Glomerular visceral epithelial cell (primary cell): Measurements from ENCODE around the gene ZNF723.
"Not testable (repeated sequence)": the region's sequence is repeated elsewhere in the genome, so short reads cannot be mapped to it uniquely, and the experiment has no call there.

ENCODE experiments used
- DNase-seq: peaks from one replicate; pipeline ENCODE4 v3.0.0-alpha.2; 2016; ENCODE audit errors: extremely low spot score

The ZNF723 gene

GRCh38 chr19:22832031-22832762 is at the start of gene ZNF723:
TSS of gene ZNF723 (plus strand) at chr19:22832291. CDS start at chr19:22832380, 89 bp downstream.
- no peak for DNase-seq

- DNase-seq = no peak
Observed at GRCh38 chr19:22783651-22784410, 48.3 kb upstream of the ZNF723 start, which contains the start of gene ZNF99. TSS of gene ZNF99 (minus strand) at chr19:22784151. CDS start at chr19:22784016, 135 bp downstream.

GRCh38 chr19:22792863-22793262 is 39.2 kb upstream of the ZNF723 start:
- not testable (repeated sequence) for DNase-seq

DNA sequence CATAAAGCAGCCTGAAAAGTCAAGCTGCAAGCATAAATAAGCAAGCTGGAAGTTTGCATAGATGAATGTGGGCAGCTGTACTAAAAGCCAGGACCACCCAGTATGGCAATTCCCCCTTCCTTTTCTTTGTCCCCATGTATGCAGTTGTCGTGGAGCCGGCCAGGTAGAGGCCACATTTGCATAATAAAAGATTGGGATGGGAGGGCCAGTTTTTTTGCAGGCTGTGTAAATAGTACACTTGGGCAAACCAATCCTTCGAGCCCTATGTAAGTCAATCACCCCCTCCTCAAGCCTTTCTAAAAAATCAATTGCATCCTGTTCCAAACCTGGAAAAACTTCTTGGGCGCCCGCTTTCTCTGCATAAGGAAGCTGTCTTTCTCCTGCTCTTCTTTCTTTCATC is 35.1 kb upstream of the ZNF723 start:
- no peak for DNase-seq

DNA sequence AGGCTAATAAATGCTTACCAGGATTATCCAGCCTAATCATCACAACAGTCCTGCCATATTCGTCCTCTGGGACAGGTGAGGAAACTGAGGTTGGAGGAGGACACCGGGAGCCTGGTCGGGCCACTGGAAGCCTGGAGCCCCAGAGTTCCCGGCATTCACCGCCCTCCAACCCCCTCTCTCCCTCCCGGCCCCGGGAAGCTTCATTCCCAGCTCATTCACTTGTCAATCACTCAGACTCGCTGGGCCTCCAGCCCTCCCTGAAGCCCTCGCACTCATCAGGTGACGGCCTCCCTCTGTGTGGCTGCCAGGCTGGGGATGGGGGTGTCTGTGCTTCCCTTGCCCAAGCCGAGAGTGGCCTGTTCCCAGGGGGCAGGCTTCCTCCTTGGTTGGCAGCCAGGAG is 25.7 kb upstream of the ZNF723 start:
- no peak for DNase-seq

DNA sequence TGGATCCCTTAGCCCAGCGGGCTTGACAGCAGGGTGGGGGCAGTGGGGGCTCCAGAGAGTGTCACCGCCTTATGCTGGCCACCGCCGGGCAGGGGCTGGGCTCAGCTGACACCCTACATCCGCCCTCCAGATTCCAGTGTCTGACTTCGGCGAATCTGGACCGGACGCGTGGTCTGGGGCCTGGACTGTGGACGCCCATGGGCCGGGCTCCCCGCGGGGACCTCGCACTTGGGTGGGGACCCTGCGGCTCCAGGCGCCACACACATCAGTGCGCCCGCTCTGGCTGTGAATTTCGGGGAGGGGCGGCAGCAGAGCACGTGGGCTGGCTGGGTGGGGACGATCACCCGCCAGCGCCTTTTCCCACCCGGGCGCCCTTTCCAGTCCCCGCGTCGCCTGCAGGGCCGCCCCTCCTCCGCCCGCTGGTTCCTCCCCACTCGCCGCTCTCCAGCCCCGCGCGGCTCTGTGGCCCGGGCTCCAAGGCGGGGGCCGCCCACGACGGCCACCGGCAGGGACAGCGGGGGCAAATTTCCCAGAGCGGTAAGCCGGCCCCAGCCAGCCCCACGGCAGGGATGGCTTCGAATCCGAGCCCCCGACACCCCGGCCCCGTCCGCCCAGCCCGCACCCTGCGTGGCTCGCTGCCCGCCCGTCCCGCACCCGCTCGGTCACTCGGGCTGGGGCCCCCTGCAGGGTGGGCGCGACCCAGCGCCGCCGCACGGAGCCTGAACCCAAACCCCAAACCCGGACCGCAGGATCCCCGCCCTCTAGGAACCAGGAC is 24.8 kb upstream of the ZNF723 start:
- no peak for DNase-seq

DNA sequence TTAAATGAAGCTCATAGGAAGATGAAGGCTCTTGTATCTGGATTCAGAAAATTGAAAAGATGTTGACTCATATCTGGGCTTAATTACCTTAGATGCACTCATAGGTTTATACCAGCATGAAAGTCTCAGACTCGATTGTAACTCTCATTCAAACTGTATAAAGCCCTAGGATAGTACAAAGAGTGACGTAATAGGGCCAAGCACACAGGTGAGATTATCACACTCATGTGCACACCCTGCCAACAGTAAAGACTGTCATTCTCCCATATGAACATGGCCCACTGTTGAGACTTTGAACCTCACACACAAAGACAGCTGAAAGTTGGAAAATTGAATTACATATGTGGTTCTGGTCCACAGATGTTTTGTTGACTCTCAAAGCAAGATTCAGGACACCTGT is 18.0 kb upstream of the ZNF723 start:
- no peak for DNase-seq

DNA sequence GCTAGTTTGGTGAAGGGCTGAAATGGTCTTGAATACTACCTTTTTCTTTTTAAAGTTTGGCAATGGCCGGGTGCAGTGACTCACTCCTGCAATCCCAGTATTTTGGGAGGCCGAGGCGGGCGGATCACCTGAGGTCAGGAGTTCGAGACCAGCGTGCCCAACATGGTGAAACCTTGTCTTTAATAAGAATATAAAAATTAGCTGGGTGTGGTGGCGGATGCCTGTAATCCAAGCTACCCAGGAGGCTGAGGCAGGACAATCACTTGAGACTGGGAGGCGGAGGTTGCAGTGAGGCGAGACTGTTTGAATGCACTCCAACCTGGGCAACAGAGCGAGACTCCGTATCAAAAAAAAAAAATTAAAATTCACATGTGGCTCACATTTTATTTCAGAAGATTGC is 880 bp upstream of the ZNF723 start:
- DNase-seq = no peak

DNA sequence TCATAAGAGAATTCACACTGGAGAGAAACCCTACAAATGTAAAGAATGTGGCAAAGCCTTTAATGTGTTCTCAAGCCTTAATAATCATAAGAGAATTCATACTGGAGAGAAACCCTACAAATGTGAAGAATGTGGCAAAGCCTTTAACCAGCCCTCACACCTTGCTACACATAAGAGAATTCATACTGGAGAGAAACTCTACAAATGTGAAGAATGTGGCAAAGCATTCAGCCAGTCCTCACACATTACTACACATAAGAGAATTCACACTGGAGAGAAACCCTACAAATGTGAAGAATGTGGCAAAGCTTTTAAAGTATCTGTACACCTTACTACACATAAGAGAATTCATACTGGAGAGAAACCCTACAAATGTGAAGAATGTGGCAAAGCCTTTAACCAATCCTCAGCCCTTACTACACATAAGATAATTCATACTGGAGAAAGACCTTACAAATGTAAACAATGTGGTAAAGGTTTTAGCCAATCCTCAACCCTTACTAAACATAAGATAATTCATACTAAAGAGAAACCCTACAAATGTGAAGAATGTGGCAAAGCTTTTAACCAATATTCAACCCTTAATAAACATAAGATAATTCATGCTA is 25.7 kb downstream of the ZNF723 start:
- not testable (repeated sequence) for DNase-seq

- DNase-seq = no peak
Observed at GRCh38 chr19:22882797-22883196, 50.7 kb downstream of the ZNF723 start.

GRCh38 chr19:22893855-22894270 is 61.8 kb downstream of the ZNF723 start:
- no peak for DNase-seq

GRCh38 chr19:22901431-22902130 is 69.5 kb downstream of the ZNF723 start:
- DNase-seq = no peak
